HL-60 (cell line): Measurements from ENCODE around the gene ALG12.

Source experiments
- CTCF ChIP-seq: IDR thresholded peaks from one replicate; pipeline ENCODE4 v1.5.1; 2011; ENCODE audit warnings: low read length, control low read depth, inconsistent platforms; ENCODE audit not compliant: insufficient read depth
- POLR2AphosphoS5 ChIP-seq: IDR thresholded peaks from 2 replicates; pipeline ENCODE4 v1.6.1; 2012; ENCODE audit warnings: low read depth
- REST ChIP-seq: IDR thresholded peaks from 2 replicates; pipeline ENCODE4 v1.6.1; 2012; ENCODE audit warnings: low read depth; ENCODE audit not compliant: insufficient replicate concordance
- SPI1 ChIP-seq: IDR thresholded peaks from 2 replicates; pipeline ENCODE4 v1.6.1; 2012; ENCODE audit warnings: low read depth, mild to moderate bottlenecking, borderline replicate concordance

GRCh38 chr22:49863931-49864330 is 54.3 kb downstream of the ALG12 start:
- TF ChIP-seq CTCF = no peak
- TF ChIP-seq SPI1 = no peak
- no peak for TF ChIP-seq REST
- no peak for TF ChIP-seq POLR2AphosphoS5
